ENCODE data around the gene KREMEN1.
"Not testable (repeated sequence)": the region's sequence is repeated elsewhere in the genome, so short reads cannot be mapped to it uniquely, and the experiment has no call there.

The KREMEN1 gene

DNA sequence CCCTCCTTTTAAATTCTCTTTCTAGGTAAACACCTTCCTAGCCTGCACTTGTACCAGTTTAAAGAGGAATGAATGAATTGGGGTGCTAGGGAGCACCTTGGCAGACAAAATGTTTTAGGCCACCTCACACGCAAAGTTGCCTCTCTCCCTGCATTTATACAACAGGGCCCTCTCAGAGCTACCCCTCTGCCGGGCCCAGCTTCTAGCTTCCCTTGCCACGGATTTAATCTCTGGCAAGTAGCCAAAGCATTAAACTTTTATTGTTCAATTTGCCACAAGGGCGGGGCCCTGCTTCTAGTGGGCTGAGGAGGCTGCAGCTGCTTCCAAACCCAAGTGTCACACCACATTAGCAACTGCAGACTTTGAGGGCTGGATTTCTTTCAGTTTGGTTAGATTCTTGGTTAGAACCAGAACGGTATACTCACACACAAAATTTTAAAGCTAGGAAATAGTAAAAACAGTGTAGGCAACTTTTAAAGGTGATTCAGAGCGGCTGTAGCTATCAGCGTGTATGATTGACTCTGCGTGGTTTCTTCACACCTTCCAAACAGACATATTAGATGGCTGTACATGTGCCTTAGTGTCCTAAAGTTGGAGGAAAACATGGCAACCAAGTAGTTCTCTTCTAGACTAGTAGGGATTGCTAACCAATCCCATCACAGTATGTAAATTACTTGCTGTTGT, 6.5 kb downstream of the KREMEN1 start:
- DNase-seq = no peak

DNA sequence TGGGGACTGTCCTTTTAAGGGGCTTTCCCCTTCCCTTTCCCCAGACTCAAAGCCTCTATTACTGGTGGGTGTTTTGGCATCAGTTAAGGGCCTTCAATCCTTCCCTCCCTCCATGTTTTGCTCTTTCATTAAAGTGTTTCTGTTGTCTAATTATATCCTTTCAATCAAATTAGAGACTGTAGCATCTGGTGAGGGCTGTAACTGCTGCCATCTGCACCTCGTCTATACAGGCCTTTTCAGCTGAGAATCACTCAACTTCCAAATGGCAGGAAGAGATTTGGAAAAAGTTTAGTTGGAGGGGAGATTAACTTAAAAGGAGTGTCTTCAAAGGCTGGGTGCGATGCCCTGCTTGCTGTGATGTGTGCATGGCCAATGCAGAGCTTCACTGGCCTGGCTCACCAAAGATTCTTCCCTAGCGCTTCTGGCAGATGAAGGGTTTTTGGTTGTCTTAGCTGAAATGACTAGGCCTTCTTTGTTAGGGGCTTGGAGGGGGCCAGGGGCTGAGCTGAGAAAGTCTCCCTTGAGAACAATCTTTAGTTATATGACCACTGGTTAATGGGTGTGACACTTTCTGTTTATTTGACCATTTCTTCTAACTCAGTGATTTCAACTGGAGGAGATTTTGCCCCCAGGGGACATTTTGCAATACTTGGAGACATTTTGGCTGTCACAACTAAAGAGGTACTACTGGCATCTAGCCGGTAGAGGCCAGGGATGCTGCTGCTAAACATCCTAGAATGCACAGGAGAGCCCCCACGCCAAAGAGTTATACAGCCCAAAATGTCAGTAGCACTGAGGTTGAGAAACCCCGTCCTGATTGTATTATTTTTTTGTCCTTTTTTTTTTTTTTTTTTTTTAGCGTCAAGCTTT, 7.5 kb downstream of the KREMEN1 start:
- no peak for DNase-seq

DNA sequence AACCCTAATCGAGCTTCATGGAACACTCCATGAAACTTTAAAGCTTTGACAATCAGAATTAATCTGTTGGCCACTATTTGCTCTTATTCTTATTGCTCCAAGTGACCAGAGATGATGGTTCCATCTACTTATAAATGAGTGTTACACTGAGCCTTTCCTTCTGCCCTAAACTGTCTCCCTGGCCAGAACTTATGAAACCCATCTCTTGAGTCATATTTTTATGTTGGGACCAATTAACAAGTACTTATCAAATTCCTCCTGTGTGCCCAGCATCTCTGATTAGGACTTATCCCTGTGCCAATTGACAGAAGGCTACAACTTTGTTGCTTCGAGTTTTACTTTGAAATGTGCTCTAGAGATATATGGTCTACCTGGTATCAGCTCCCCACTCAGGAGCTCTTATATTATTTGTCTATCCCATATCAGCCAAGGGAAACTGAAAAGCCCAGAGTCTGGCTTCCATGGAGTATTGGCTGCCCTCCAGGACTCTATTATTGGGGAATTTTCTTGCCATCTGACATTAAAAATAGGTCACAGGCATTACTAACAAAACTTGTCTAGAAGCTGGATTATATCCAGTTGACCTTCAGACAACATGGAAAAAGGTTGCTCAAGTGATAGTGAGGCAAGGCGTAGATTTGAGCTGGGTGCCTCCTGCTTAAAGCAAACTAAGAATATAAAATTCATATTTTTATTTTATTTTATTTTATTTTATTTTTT, 8.8 kb downstream of the KREMEN1 start:
- DNase-seq = no peak

- DNase-seq = no peak
Observed at GRCh38 chr22:29082826-29083545, 10.2 kb downstream of the KREMEN1 start.

DNA sequence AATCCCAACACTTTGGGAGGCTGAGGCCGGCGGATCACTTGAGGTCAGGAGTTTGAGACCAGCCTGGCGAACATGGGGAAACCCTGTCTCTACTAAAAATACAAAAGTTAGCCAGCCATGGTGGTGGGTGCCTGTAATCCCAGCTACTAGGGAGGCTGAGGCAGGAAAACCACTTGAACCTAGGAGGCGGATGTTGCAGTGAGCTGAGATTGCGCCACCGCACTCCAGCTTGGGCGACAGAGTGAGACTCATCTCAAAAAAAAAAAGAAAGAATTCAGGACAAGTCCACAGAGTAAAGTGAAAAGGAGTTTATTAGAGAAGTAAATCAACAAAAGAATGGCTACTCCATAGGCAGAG, 10.7 kb downstream of the KREMEN1 start:
- not testable (repeated sequence) for DNase-seq

DNA sequence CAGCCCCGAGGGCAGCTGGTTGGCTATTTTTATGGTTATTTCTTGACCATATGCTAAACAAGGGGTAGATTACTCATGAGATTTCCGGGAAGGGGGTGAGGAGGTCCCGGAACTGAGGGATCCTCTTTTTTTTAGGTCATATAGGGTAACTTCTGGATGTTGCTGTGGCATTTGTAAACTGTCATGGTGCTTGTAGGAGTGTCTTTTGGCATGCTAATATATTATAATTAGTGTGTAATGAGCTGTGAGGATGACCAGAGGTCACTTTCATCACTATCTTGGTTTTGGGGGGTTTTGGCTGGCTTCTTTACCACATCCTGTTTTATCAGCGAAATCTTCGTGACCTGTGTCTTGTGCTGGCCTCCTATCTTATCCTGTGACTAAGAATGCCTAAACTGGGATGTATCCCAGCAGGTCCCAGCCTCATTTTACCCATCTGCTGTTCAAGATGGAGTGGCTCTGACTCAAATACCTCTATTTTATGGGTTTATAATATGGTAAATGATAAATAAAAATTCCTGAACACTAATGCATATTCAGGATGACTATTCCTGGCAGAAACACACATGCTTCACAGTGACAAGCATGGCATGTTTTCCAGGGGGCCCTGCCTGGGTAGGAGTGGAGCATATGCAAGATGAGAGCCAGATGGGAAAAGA, 11.2 kb downstream of the KREMEN1 start:
- DNase-seq = no peak

GRCh38 chr22:29087012-29087411, 14.2 kb downstream of the KREMEN1 start:
- DNase-seq = no peak

DNA sequence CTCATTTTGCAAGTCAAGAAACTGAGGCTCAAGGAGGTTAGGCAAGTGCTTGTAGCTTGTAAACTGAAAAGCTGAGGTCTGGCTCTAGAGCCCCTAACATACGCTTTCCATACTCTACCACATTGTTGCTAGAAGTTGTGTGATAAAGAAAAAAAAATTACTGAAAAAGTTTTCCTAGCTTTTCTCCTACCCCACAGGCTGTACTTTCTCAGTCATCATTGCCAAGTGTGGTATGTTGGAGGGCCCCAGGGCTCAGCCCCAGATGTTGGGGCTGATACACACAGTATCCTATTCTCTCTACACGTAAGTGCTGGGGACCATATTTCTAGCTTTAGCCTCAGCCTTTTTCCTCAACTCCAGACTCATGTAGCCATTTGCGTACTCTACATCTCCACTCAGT, 16.0 kb downstream of the KREMEN1 start:
- DNase-seq = no peak

DNA sequence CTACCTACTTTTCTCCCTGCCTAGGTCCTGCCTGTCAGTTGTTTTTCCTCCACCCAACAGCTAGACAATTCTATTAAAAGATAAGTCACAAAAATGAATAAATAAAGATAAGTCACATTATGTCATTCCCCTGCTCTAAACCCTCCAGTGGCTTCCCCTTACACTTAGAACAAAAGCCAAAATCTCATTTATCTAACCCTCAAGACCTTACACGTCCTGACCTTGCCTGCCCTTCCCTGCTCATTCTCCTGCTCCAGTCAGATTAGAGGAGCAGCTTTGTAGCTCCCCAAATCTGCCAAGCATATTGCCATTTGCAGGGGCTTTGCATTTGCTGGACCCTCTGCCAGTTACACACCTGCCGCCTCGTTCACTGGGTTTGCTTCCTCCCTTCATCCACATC, 16.7 kb downstream of the KREMEN1 start:
- DNase-seq = no peak

GRCh38 chr22:29090039-29090438, 17.2 kb downstream of the KREMEN1 start:
- DNase-seq = no peak

GRCh38 chr22:29092243-29092642, 19.4 kb downstream of the KREMEN1 start:
- no peak for DNase-seq

- DNase-seq = no peak
Observed at GRCh38 chr22:29093030-29093429, 20.2 kb downstream of the KREMEN1 start.

DNA sequence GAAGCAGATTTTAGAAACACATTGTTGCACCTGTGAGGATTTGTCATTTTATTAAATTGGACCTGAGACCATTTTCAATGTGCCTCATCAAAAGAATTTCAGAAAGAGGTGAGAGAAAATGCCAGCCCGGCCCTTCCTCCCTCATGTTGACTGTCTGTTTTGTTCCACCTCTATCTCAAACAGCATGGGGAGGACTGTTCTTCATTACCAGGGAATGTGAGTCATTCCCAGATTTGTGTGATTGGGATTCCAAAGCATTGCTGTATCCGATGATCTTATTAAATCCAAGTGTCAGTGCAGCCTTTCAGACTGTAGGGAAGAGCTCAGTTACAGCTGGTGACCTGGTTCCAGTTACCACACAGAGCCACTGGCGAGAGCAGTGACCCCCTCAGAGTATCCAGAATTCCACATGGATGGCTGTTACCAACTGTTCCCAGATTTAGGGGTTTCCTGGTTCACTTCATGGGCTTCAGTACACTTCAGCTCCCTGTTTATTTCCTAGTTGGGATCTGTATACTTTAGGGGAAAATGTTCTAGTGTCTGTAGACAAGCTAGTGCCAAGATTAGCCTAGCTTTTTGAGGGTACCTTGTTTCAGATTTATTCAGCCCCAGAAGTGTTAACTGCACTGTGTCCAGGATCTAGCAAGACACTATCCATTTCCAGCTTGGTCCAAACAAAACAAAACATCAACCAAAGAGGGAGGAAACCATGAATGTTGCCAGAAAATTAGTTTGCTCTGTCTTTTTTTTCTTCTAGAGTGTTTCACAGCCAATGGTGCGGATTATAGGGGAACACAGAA, 20.9 kb downstream of the KREMEN1 start:
- DNase-seq = no peak

GRCh38 chr22:29095459-29095858, 22.6 kb downstream of the KREMEN1 start:
- DNase-seq = no peak

GRCh38 chr22:29096736-29097669, 24.2 kb downstream of the KREMEN1 start:
- DNase-seq = no peak

DNA sequence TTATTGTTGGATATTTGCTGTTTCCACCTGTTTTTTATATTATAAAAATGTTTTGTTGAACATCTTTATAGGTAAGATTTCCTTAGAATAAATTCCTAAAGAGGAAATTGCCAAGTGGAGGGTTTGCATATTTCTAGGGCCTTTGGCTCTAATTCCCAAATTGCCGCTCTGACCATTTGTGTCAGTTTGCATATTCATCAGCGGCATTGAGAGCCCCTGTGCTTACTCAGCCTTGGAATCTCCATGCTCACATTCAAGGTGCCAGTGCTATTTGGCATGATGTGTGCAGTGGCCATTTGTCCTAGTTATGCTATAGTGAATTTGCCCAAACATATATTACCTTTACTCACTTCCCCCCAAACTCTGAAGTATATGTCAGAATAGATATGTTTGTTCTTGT, 25.5 kb downstream of the KREMEN1 start:
- DNase-seq = no peak

DNA sequence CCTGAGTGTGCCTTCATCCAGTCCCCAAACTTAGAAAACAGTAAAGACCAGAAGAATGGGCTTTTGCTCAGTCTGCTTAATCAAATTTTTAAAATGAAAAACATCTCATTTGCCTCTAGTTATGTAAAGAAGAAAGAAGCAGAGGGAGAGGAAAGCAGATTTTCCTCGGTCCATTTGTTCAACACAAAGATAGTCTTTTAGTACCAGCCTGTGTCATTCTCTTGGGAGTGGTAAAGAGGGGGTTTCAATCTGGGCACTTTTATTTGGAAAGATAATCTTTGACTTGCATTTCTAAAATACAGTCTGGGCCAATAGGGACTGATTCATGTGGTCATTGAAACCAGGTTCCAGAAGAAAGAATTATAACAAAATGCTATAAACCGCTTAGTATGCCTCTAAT, 29.5 kb downstream of the KREMEN1 start:
- no peak for DNase-seq

DNA sequence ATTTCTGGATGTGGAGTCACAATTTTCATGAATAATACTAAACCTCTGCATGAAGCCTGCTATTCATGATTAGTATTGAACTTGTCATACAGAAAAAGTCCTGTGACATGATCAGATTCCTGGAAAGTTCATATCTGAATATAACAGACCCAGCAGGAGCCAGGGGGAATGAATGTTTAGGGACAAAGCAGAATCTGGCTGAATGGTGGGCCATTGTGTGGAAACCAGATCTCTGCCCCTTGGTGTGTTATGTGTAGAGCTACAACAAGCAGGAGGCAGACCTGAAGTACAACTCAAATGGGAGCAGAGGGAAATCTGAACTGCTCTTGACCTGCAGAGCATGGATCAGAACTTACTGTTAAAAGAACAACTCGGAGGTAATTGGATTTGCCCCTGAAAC, 30.3 kb downstream of the KREMEN1 start:
- no peak for DNase-seq

- DNase-seq = no peak
Observed at GRCh38 chr22:29105468-29105867, 32.6 kb downstream of the KREMEN1 start.

GRCh38 chr22:29106839-29107238, 34.0 kb downstream of the KREMEN1 start:
- DNase-seq = no peak

DNA sequence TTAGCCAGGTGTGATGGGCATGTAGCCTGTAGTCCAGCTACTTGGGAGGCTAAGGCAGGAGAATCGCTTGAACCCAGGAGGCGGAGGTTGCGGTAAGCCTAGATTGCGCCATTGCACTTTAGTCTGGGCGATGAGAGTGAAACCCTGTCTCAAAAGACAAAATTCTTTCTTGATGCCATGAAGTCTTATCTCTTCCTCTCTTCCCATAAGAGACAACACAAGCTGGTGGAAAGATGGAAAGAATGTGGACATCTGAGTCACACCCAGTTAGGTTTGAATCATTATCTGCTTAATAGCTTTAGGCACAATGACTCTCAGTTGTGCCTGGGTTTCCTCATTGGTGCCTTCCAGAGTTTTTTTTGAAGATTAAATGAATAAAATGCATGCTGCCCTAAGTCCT, 35.3 kb downstream of the KREMEN1 start:
- no peak for DNase-seq

Data from activated CD8-positive, alpha-beta memory T cell treated with anti-CD3 and anti-CD28 coated beads, Interleukin-2, amount 50 U/mL, for 4 hours (primary cell).